ENCODE data around the gene CASP9. TPM values are rescaled to one million over a fixed set of nuclear protein-coding genes. Genes with fewer than 3 reads are reported as not detected.

The CASP9 gene
- total and polyA plus RNA-seq, 10 of the 15 experiments (the other 5 are each of a cell fraction or from before 2014, with no cell fraction given) = 2.7 to 14.6 (median 7.6) TPM

GRCh38 chr1:15541231-15541792 is 17.3 kb upstream of the CASP9 start:
- Histone ChIP-seq H3K4me2 (ENCODE audit: control insufficient read depth, insufficient read depth) (no peak overlapping the region), H4K20me1 (ENCODE audit: control insufficient read depth, insufficient read depth) (no peaks in the 10 kb centered on the region), H2AFZ (ENCODE audit: control insufficient read depth, low read depth, low read length) (no peak overlapping the region), H3K9me3 (replicated peaks; ENCODE audit: control insufficient read depth, insufficient read depth, low read length) (no peaks in the 10 kb centered on the region), H3K36me3 (ENCODE audit: control insufficient read depth in 2 of 2, insufficient read depth in 2 of 2, low read length in 1 of 2) (peaks cover 0 to 25% of the 10 kb centered on the region in 2 experiments; a peak in 3 of 4 replicates), H3K4me3 (no peak overlapping the region), H3K27me3 (replicated peaks in 1 of 2; ENCODE audit: control insufficient read depth in 2 of 2, insufficient read depth in 2 of 2, low read length in 1 of 2) (no peaks in the 10 kb centered on the region), H3K9ac (ENCODE audit: control insufficient read depth, insufficient read depth, low read length) (no peak overlapping the region), H3K4me1 (ENCODE audit: control insufficient read depth, insufficient read depth, low read length) (no peaks in the 10 kb centered on the region), H3K79me2 (ENCODE audit: control insufficient read depth, insufficient read depth, low read length) (no peaks in the 10 kb centered on the region), H3K27ac (ENCODE audit: control insufficient read depth, insufficient read depth) (no peak overlapping the region)
- CTCF ChIA-PET = no interaction called here
- BruUV-seq (replicated peaks) = no TSS peak
- ATAC-seq (no peak), DNase-seq (ENCODE audit: low read depth, low spot score) (no peak), FAIRE-seq (no peak)
- WGBS (ENCODE audit: insufficient coverage, insufficient replicate concordance, low lambda C conversion rate, missing lambda C conversion rate) = 96% methylated on average over 4 of the region's 4 CpGs
- in situ Hi-C loops (cut with MboI) = no loop called here
- intact Hi-C loops (cut with micrococcal nuclease; ENCODE audit: unreplicated experiment) = no loop called here
- TF ChIP-seq PBX3 (IDR thresholded peaks at IDR 0.05; ENCODE audit: insufficient replicate concordance, low read depth, low read length) (no peak), SUZ12 (IDR thresholded peaks at IDR 0.05; ENCODE audit: unreplicated experiment) (no peak), RAD51 (IDR thresholded peaks at IDR 0.05) (no peak), HDAC2 (IDR thresholded peaks at IDR 0.05) (no peak), RUNX3 (IDR thresholded peaks at IDR 0.05; ENCODE audit: low read length) (no peak), MEF2B (IDR thresholded peaks at IDR 0.05; ENCODE audit: partially characterized antibody, poor library complexity, severe bottlenecking) (no peak), LARP7 (IDR thresholded peaks at IDR 0.05) (no peak), MAX (IDR thresholded peaks at IDR 0.05; ENCODE audit: low read depth, low read length) (no peak), NKRF (conservative IDR thresholded peaks at IDR 0.05) (no peak), ZNF592 (IDR thresholded peaks at IDR 0.05) (no peak), MXI1 (IDR thresholded peaks at IDR 0.05; ENCODE audit: low read depth, low read length) (no peak), EZH2 (IDR thresholded peaks at IDR 0.05; ENCODE audit: borderline replicate concordance, control insufficient read depth, low read depth, low read length) (no peak)
- POLR2A ChIA-PET = no interaction called here
- RAD21 ChIA-PET (ENCODE audit: unreplicated experiment) = no interaction called here
- SMC1A ChIA-PET (ENCODE audit: uncharacterized antibody, unreplicated experiment) = interaction anchor here (0.6 to 1.1 kb wide), 2 partner anchors 13 to 14 kb away, joined by 3 to 5 read pairs; partner anchors contain the start of gene DNAJC16

Data from GM12878 (cell line).